ENCODE data around the gene KIAA1671.

The KIAA1671 gene

DNA sequence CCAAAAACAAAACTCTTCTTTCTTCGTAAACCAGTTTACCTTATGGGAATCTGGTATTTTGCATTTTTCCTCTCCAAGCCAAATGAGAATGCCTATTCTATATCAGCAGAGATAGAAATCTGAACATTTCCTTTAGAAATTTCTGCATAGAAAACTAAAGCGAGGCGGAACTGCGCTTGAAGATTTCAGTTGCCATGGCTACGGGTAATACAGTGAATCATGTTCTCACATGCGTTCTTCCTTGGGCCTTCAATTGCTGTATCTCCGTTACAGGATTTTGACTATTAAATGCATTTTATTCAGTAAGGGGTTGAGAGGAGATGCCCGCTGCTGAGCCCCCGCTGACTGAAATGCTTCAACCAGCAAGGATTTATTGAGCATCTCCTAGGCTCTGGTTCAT is 138.9 kb downstream of the KIAA1671 start:
- TF ChIP-seq, protein P1, sequence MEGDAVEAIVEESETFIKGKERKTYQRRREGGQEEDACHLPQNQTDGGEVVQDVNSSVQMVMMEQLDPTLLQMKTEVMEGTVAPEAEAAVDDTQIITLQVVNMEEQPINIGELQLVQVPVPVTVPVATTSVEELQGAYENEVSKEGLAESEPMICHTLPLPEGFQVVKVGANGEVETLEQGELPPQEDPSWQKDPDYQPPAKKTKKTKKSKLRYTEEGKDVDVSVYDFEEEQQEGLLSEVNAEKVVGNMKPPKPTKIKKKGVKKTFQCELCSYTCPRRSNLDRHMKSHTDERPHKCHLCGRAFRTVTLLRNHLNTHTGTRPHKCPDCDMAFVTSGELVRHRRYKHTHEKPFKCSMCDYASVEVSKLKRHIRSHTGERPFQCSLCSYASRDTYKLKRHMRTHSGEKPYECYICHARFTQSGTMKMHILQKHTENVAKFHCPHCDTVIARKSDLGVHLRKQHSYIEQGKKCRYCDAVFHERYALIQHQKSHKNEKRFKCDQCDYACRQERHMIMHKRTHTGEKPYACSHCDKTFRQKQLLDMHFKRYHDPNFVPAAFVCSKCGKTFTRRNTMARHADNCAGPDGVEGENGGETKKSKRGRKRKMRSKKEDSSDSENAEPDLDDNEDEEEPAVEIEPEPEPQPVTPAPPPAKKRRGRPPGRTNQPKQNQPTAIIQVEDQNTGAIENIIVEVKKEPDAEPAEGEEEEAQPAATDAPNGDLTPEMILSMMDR (IDR thresholded peaks at IDR 0.05; ENCODE audit: insufficient read depth, low read depth, low read length, missing control alignments), result no peak
- no peak for DNase-seq (ENCODE audit: low read depth)

DNA sequence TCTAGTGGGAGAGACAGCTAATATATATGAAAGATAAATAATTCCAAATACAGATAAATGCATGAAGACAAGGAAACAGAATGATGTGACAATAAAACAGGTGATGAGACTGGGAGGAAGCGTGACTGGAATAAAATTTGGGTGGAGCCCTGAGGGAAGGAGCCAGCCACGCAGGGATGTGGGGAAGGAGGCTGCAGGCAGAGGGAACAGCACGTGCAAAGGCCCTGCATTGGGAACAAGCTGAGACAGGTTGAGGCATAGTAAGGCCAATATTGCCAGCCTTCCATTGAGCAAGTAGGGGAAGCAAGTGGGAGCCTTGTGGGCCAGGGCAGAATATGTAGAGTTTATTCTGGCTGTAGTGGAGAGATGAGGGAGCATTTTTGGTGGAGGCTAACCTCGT is 139.6 kb downstream of the KIAA1671 start:
- DNase-seq (ENCODE audit: low read depth), result no peak
- TF ChIP-seq, protein P1 (IDR thresholded peaks at IDR 0.05; ENCODE audit: insufficient read depth, low read depth, low read length, missing control alignments), result no peak
- no peak overlapping the region for H3K4me3 ChIP-seq (ENCODE audit: low read depth, low read length)

More for the DNA sequence above, 138.9 kb downstream of the KIAA1671 start:
- no peak overlapping the region for H3K4me3 ChIP-seq (ENCODE audit: low read depth, low read length)

DNA sequence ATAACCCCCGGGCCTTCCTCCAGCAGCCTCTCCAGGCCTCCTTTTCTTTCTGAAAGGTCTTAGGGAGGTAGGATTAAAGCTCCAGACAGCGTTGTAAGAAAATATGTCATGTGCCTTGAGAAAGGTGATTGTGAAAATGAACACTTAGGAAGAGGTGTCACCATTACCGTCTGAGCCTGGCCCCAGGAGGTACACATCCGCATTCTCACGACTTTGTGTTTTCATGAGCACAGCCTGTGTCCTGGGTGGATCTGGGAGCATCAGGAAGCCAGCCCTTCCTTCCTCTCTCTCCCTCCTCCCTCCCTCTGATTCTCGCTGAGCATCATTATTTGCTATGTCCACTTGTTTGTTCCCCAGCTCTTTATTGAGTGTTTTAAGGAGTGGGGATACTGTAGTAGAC is 142.1 kb downstream of the KIAA1671 start:
- no peak overlapping the region for H3K4me3 ChIP-seq (ENCODE audit: low read depth, low read length)
- no peak for DNase-seq (ENCODE audit: low read depth)
- TF ChIP-seq, protein P1 (IDR thresholded peaks at IDR 0.05; ENCODE audit: insufficient read depth, low read depth, low read length, missing control alignments), result no peak

DNA sequence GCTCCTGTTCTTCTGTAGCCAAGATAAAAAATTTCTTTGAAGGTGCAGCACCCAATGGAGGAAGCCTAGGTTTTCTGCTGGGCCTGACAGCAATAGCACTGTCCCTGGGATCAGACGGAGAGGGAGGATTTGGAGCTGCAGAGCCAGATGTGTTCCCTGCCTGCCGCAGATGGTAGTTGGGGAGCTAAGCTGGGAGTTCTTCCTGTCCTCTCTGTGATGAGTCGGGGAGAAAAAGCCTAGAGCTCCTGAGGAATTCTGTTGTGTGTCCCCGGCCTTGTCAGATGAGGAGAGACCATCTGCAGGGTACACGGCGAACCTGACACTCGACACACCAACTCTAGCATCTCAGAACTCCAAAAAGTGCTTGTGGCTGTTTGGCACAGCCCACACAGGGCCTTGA is 143.4 kb downstream of the KIAA1671 start:
- TF ChIP-seq, protein P1 (IDR thresholded peaks at IDR 0.05; ENCODE audit: insufficient read depth, low read depth, low read length, missing control alignments), result no peak
- no peak for DNase-seq (ENCODE audit: low read depth)
- no peak overlapping the region for H3K4me3 ChIP-seq (ENCODE audit: low read depth, low read length)

DNA sequence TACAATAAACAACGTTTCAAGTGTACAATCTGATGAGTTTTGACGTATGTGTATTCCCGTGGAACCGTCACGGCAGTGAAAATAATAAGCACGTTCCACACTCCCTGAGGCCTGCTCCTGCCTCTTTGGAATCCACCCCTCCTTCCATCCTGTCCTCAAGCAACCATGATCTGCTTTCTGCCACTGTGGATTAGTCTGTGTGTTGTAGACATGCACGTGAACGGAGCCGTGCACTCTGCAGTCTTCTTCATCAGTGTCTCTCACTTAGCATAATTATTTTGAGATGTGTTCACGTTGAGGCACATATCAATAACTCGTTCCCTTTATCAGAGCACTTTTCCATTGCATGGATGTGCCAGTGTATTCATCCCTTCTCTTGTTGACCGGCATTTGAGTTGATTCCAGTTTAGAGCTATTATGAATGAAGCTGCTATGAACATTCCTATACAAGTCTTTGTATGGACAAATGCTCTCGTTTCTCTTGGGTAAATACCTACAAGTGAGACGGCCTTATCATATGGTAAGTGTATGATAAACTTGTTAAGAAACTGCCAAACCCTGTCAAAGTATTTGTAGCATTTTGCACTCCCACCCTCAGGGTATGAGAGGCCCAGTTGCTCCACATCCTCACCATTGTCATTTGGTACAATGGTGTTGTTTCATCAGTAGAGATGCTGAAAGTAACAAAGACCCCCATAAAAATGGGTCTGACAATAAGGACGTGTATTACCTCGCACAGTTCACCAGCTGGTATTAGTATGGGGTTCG is 144.3 kb downstream of the KIAA1671 start:
- TF ChIP-seq, protein P1 (IDR thresholded peaks at IDR 0.05; ENCODE audit: insufficient read depth, low read depth, low read length, missing control alignments), result no peak
- no peak overlapping the region for H3K4me3 ChIP-seq (ENCODE audit: low read depth, low read length)
- DNase-seq (ENCODE audit: low read depth), result no peak

DNA sequence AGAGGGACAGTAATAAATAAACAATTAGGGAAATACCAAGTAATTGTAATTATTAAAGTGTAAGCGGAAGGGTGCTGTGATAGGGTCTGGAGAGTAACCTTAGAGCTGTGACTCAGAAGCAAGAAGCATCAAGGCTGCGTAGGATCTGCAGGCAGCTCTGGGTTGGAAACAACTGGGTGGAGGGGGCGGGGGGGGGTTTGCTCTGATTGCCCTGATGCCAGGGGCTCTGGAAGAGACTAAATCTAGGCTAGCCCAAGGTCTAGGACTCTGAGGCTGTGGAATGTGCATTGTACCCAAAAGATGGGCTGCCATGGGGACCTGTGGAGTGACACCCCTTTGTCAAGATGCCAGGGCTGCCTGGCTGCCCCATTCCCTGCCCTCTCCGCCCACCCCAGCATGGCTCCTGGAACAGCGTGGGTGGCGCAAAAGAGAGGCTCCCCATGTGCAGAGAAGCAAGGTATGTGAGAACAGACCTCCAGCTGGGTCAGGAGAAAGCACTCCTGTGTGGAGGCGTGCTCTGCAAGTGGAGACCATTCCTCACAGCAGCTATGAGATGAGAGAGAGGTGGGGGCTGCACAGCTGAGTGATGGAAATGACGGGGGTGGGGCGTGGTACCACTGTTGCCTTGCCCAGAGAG is 146.0 kb downstream of the KIAA1671 start:
- DNase-seq (ENCODE audit: low read depth), result no peak
- H3K4me3 ChIP-seq (ENCODE audit: low read depth, low read length), result no peak overlapping the region
- TF ChIP-seq, protein P1 (IDR thresholded peaks at IDR 0.05; ENCODE audit: insufficient read depth, low read depth, low read length, missing control alignments), result no peak

All from GM12865 (cell line).